IMR-90 (cell line): ENCODE results near the gene SLC27A2. TPM values are rescaled to one million over a fixed set of nuclear protein-coding genes. Genes with fewer than 3 reads are reported as not detected.

Experiments used
- ATAC-seq: fragments of 200-7000 bp; cut with Tn5 transposase; 2 replicates; pipeline ENCODE4 v1.9.1; 2020; ENCODE audit warnings: low read depth, mild to moderate bottlenecking, moderate library complexity
- BruUV-seq: library from RNA; stranded (reverse); fragments of 400-500 nt; replicated peaks from 2 replicates; lab custom pipeline; 2021; lab: Mats Ljungman, UMichigan
- CTCF ChIA-PET: fragments of 300-600 bp; formaldehyde crosslinking; extraction: SDS; loops from one replicate; lab custom pipeline; 2021; ENCODE audit warnings: antibody characterized with exemption; lab: Yijun Ruan, JAX
- POLR2A ChIA-PET: fragments of 300-600 bp; sonication (Branson Sonifier 250); formaldehyde crosslinking; loops from one replicate; lab custom pipeline; 2022; ENCODE audit warnings: antibody characterized with exemption; ENCODE audit not compliant: unreplicated experiment; lab: Charles Lee
- DNase-seq: peaks from one replicate; pipeline ENCODE4 v3.0.0; 2013
- H2AFZ ChIP-seq: replicated peaks from 2 replicates; pipeline ENCODE3; 2013; ENCODE audit warnings: low read length, mild to moderate bottlenecking; ENCODE audit not compliant: poor library complexity
- H2AK5ac ChIP-seq: 2 replicates; pipeline ENCODE4 v1.6.1; 2013; ENCODE audit warnings: low read depth, low read length, inconsistent platforms
- H2AK9ac ChIP-seq: replicated peaks from 2 replicates; pipeline ENCODE3; 2013; ENCODE audit warnings: mild to moderate bottlenecking, low read depth, low read length, moderate library complexity; ENCODE audit not compliant: poor library complexity
- H2BK120ac ChIP-seq: 2 replicates; pipeline ENCODE4 v1.6.1; 2013; ENCODE audit warnings: low read depth, low read length, inconsistent platforms
- H2BK15ac ChIP-seq: 3 replicates; pipeline ENCODE4 v1.6.1; 2013; ENCODE audit warnings: low read depth, low read length, inconsistent platforms
- H2BK20ac ChIP-seq: 2 replicates; pipeline ENCODE4 v1.6.1; 2013; ENCODE audit warnings: low read depth, mild to moderate bottlenecking, inconsistent platforms, low read length, moderate library complexity
- H2BK5ac ChIP-seq: 2 replicates; pipeline ENCODE4 v1.6.1; 2013; ENCODE audit warnings: mild to moderate bottlenecking, low read depth, low read length, inconsistent platforms; ENCODE audit not compliant: poor library complexity, severe bottlenecking
- H3K14ac ChIP-seq: replicated peaks from 2 replicates; pipeline ENCODE4 v1.6.1; 2013; ENCODE audit warnings: low read depth, low read length, inconsistent platforms
- H3K18ac ChIP-seq: 2 replicates; pipeline ENCODE4 v1.6.1; 2013; ENCODE audit warnings: low read depth, low read length, control low read depth
- H3K23ac ChIP-seq: 2 replicates; pipeline ENCODE4 v1.6.1; 2013; ENCODE audit warnings: low read depth, low read length, inconsistent platforms
- H3K27ac ChIP-seq: 2 replicates; pipeline ENCODE4 v1.5.1; 2013; ENCODE audit warnings: mild to moderate bottlenecking, control low read depth, low read length; ENCODE audit not compliant: insufficient read depth
- H3K27me3 ChIP-seq: 2 replicates; pipeline ENCODE4 v1.6.1; 2013; ENCODE audit warnings: low read length; ENCODE audit not compliant: control insufficient read depth, insufficient read depth
- H3K36me3 ChIP-seq: 2 replicates; pipeline ENCODE4 v1.6.1; 2013; ENCODE audit warnings: low read length, mixed read lengths; ENCODE audit not compliant: control insufficient read depth, insufficient read depth
- H3K4ac ChIP-seq: 2 replicates; pipeline ENCODE4 v1.6.1; 2013; ENCODE audit warnings: low read depth, low read length, inconsistent platforms
- H3K4me1 ChIP-seq: 2 replicates; pipeline ENCODE4 v1.6.1; 2013; ENCODE audit warnings: low read length, mixed read lengths; ENCODE audit not compliant: control insufficient read depth, insufficient read depth
- H3K4me2 ChIP-seq: 2 replicates; pipeline ENCODE4 v1.6.1; 2013; ENCODE audit warnings: low read depth, mild to moderate bottlenecking, control low read depth, low read length, moderate library complexity
- H3K4me3 ChIP-seq: 2 replicates; pipeline ENCODE4 v1.5.1; 2013; ENCODE audit warnings: low read depth, mild to moderate bottlenecking, control low read depth, low read length, moderate library complexity; ENCODE audit not compliant: insufficient read depth
- H3K56ac ChIP-seq: 2 replicates; pipeline ENCODE4 v1.6.1; 2013; ENCODE audit warnings: low read length, inconsistent platforms; ENCODE audit not compliant: insufficient read depth; ENCODE audit errors: extremely low read depth
- H3K79me1 ChIP-seq, 2 experiments: 2 replicates each; pipeline ENCODE4 v1.6.1; 2013; ENCODE audit warnings: low read length in 2 of 2, inconsistent platforms in 1 of 2, low read depth in 1 of 2
- H3K9ac ChIP-seq: 2 replicates; pipeline ENCODE4 v1.6.1; 2013; ENCODE audit warnings: low read depth, low read length, control low read depth
- H3K9me1 ChIP-seq: 2 replicates; pipeline ENCODE4 v1.6.1; 2013; ENCODE audit warnings: low read length, inconsistent platforms; ENCODE audit not compliant: insufficient read depth
- H3K9me3 ChIP-seq: 2 replicates; pipeline ENCODE4 v1.6.1; 2013; ENCODE audit warnings: low read length; ENCODE audit not compliant: control insufficient read depth, insufficient read depth
- H4K20me1 ChIP-seq: 2 replicates; pipeline ENCODE4 v1.6.1; 2013; ENCODE audit warnings: low read length, inconsistent platforms; ENCODE audit not compliant: insufficient read depth
- H4K5ac ChIP-seq: 2 replicates; pipeline ENCODE4 v1.6.1; 2013; ENCODE audit warnings: mild to moderate bottlenecking, low read depth, low read length, control low read depth
- H4K8ac ChIP-seq, 2 experiments: 2 replicates each; pipeline ENCODE4 v1.6.1; 2013; ENCODE audit warnings: low read depth in 2 of 2, low read length in 2 of 2, control low read depth in 1 of 2, inconsistent platforms in 1 of 2
- H4K91ac ChIP-seq: 2 replicates; pipeline ENCODE4 v1.6.1; 2013; ENCODE audit warnings: low read depth, low read length, inconsistent platforms; ENCODE audit not compliant: insufficient read depth
- BHLHE40 ChIP-seq: fragments of 150-350 bp; IDR thresholded peaks from 2 replicates; pipeline ENCODE4 v1.6.1; 2016; ENCODE audit warnings: mild to moderate bottlenecking, low read depth, low read length
- CHD1 ChIP-seq: IDR thresholded peaks from 2 replicates; pipeline ENCODE4 v1.6.1; 2012; ENCODE audit warnings: low read depth, low read length, improper control_type of control experiment
- CTCF ChIP-seq: conservative IDR thresholded peaks from 2 replicates; pipeline ENCODE4 v1.5.1; 2012; ENCODE audit warnings: mild to moderate bottlenecking, low read depth, low read length, improper control_type of control experiment
- ELK1 ChIP-seq: fragments of 150-350 bp; IDR thresholded peaks from 2 replicates; pipeline ENCODE4 v1.6.1; 2016; ENCODE audit warnings: low read depth, mild to moderate bottlenecking, low read length, moderate library complexity, borderline replicate concordance
- FOS ChIP-seq: fragments of 150-350 bp; IDR thresholded peaks from 2 replicates; pipeline ENCODE4 v1.6.1; 2016; ENCODE audit warnings: low read depth, low read length
- MAFK ChIP-seq: IDR thresholded peaks from 2 replicates; pipeline ENCODE4 v1.6.1; 2012; ENCODE audit warnings: low read depth, low read length, improper control_type of control experiment
- POLR2A ChIP-seq: IDR thresholded peaks from 2 replicates; pipeline ENCODE4 v1.6.1; 2012; ENCODE audit warnings: mild to moderate bottlenecking, low read depth, low read length
- RAD21 ChIP-seq: IDR thresholded peaks from 2 replicates; pipeline ENCODE4 v1.6.1; 2012; ENCODE audit warnings: low read length, improper control_type of control experiment
- RCOR1 ChIP-seq: IDR thresholded peaks from 2 replicates; pipeline ENCODE4 v1.6.1; 2012; ENCODE audit warnings: mild to moderate bottlenecking, low read length, improper control_type of control experiment; ENCODE audit not compliant: insufficient replicate concordance
- SMC3 ChIP-seq: fragments of 150-350 bp; IDR thresholded peaks from 2 replicates; pipeline ENCODE4 v1.6.1; 2016; ENCODE audit warnings: low read depth, mild to moderate bottlenecking, antibody characterized with exemption, low read length, moderate library complexity
- USF2 ChIP-seq: fragments of 150-350 bp; IDR thresholded peaks from 2 replicates; pipeline ENCODE4 v1.6.1; 2017; ENCODE audit warnings: mild to moderate bottlenecking, antibody characterized with exemption, low read length, low read depth
- WGBS, 2 experiments: methylation state at CpG; one replicate each; pipeline versions ENCODE4 v1.1.5 to v1.1.7; 2013; ENCODE audit warnings: missing lambda C conversion rate in 2 of 2; ENCODE audit not compliant: insufficient read length in 1 of 2; ENCODE audit errors: extremely low coverage in 2 of 2; 5-methylcytosine and 5-hydroxymethylcytosine counted together
- dilution Hi-C: fragments of 300-500 bp; cut with HindIII; formaldehyde crosslinking; loops from one replicate; pipeline ENCODE4 v1.14.3; 2018; ENCODE audit warnings: low sequenced_read_pairs; ENCODE audit not compliant: unreplicated experiment
- in situ Hi-C: fragments of 300-500 bp; cut with MboI; formaldehyde crosslinking; loops from 3 replicates; pipeline ENCODE4 v1.14.3; 2019; ENCODE audit warnings: low sequenced_read_pairs, inconsistent platforms, mixed read lengths
- intact Hi-C: fragments of 100-400 bp; cut with micrococcal nuclease; formaldehyde crosslinking; loops from 2 replicates; pipeline ENCODE4 v1.10.0; 2022
- polyA plus RNA-seq, 3 experiments: library from polyadenylated mRNA; depleted of rRNA; stranded (reverse); fragments of >200 nt; gene quantifications; 2 replicates each; pipeline ENCODE4 v1.2.3, GENCODE V29; 2012; ENCODE audit warnings: low replicate concordance in 1 of 3
- total RNA-seq: library from RNA; depleted of rRNA; stranded (reverse); fragments of >200 nt; gene quantifications from 2 replicates; pipeline ENCODE4 v1.2.3, GENCODE V29; 2012

SLC27A2 gene
- total and polyA plus RNA-seq, 2 of the 4 experiments (the other 2 are of a cell fraction) = under 0.01 TPM; not detected in 1

GRCh38 chr15:50229336-50229735 is 47.3 kb downstream of the SLC27A2 start:
- no peak overlapping the region for H3K18ac ChIP-seq
- no peak overlapping the region for H2BK15ac ChIP-seq
- intact Hi-C loops = no loop called here
- H3K27me3 ChIP-seq = no peaks in the 10 kb centered on the region
- H4K5ac ChIP-seq = no peak overlapping the region
- no peaks in the 10 kb centered on the region for H4K20me1 ChIP-seq
- BruUV-seq = no TSS peak
- no peak overlapping the region for H2AK9ac ChIP-seq
- no peak overlapping the region for H3K27ac ChIP-seq
- no peak overlapping the region for H3K14ac ChIP-seq
- ChIA-PET CTCF (interaction anchor here (0.5 to 3.2 kb wide), 2 partner anchors 12 to 22 kb away, joined by 5 to 9 read pairs; no protein-coding TSS in a partner anchor), POLR2A (no interaction called here)
- H2AFZ ChIP-seq = no peak overlapping the region
- no peak overlapping the region for H4K8ac ChIP-seq
- H3K36me3 ChIP-seq = no peaks in the 10 kb centered on the region
- H3K4me1 ChIP-seq = peaks cover 2% of the 10 kb centered on the region; the same call in 1 of the 2 replicates
- no peak overlapping the region for H3K4me2 ChIP-seq
- no peak overlapping the region for H3K56ac ChIP-seq
- peaks cover 8% of the 10 kb centered on the region; the same call in 1 of the 2 replicates for H3K9me1 ChIP-seq
- H2BK20ac ChIP-seq = no peak overlapping the region
- TF ChIP-seq CTCF (no peak), ELK1 (no peak), USF2 (no peak), BHLHE40 (no peak), POLR2A (no peak), RAD21 (no peak), FOS (no peak), MAFK (no peak), SMC3 (no peak), CHD1 (no peak), RCOR1 (no peak)
- no peak overlapping the region for H4K91ac ChIP-seq
- H3K9me3 ChIP-seq = no peaks in the 10 kb centered on the region
- WGBS, 2 experiments = 60% methylated on average over 1 of the region's 3 CpGs; no CpG with 5 or more reads in 1 of the 2 experiments
- dilution Hi-C loops = no loop called here
- H3K23ac ChIP-seq = no peak overlapping the region
- no peak overlapping the region for H3K4ac ChIP-seq
- H2BK5ac ChIP-seq = no peak overlapping the region
- H3K79me1 ChIP-seq = no peaks in the 10 kb centered on the region
- no peak overlapping the region for H2AK5ac ChIP-seq
- DNase-seq (no peak), ATAC-seq (no peak)
- no peak overlapping the region for H3K9ac ChIP-seq
- H3K4me3 ChIP-seq = no peak overlapping the region
- H2BK120ac ChIP-seq = no peak overlapping the region
- in situ Hi-C loops = no loop called here
